Thyroid gland (tissue), 4 donors: Measurements from ENCODE around the gene KLHL42. TPM values are rescaled to one million over a fixed set of nuclear protein-coding genes. Genes with fewer than 3 reads are reported as not detected.

Experiments
- DNase-seq, 2 donors: peaks; one replicate each; pipeline ENCODE4 v3.0.0-alpha.2; 2019
- H3K27ac ChIP-seq, 3 donors: fragments of 200-600 bp; sonication (generic); 1 replicate in 2 of 3; 2 replicates in 1 of 3; pipeline ENCODE4 v1.5.1; 2016 to 2019; ENCODE audit warnings: mild to moderate bottlenecking in 1 of 3, moderate library complexity in 1 of 3
- H3K27me3 ChIP-seq: fragments of 200-600 bp; sonication (generic); one replicate; pipeline ENCODE4 v1.5.1; 2019
- H3K36me3 ChIP-seq, 2 donors: fragments of 200-600 bp; sonication (generic); one replicate each; pipeline ENCODE4 v1.5.1; 2016 to 2019
- H3K4me1 ChIP-seq, 2 donors: fragments of 200-600 bp; sonication (generic); one replicate each; pipeline ENCODE4 v1.5.1; 2017 to 2019
- H3K4me3 ChIP-seq, 3 donors: fragments of 200-600 bp; sonication (generic); replicated peaks in 1 of 3; 1 replicate in 2 of 3; 2 replicates in 1 of 3; pipeline ENCODE4 v1.5.1; 2016; ENCODE audit warnings: mild to moderate bottlenecking in 1 of 3
- H3K9me3 ChIP-seq: fragments of 200-600 bp; sonication (generic); one replicate; pipeline ENCODE4 v1.5.1; 2017
- CTCF ChIP-seq, 6 experiments: fragments of 200-600 bp in 3 of 6; fragments of 450-650 bp in 3 of 6; sonication (generic) in 3 of 6; IDR thresholded peaks; one replicate each; pipeline ENCODE4 v1.5.1; 2016 to 2019; ENCODE audit warnings: antibody characterized with exemption in 6 of 6, mild to moderate bottlenecking in 2 of 6, inconsistent platforms in 1 of 6, moderate library complexity in 1 of 6
- POLR2A ChIP-seq, 2 donors: fragments of 450-650 bp; IDR thresholded peaks; one replicate each; pipeline ENCODE4 v1.6.1; 2017; ENCODE audit warnings: antibody characterized with exemption in 2 of 2, mild to moderate bottlenecking in 2 of 2, moderate library complexity in 1 of 2
- WGBS, 2 donors: methylation state at CpG; one replicate each; pipeline ENCODE4 v1.1.5; 2017; 5-methylcytosine and 5-hydroxymethylcytosine counted together
- intact Hi-C: fragments of 100-400 bp; cut with DNase I; formaldehyde crosslinking; loops from one replicate; pipeline ENCODE4 v1.15.1; 2023
- total RNA-seq, 4 donors: library from RNA; depleted of rRNA; stranded (reverse); fragments of >200 nt; gene quantifications; one replicate each; pipeline ENCODE4 v1.2.3, GENCODE V29; 2016

Gene KLHL42
- total RNA-seq, 4 donors from 2014 or later: 18.8 to 43.9 (median 22.7) TPM

- H3K36me3 ChIP-seq: no peaks in the 10 kb centered on the region
- no peak for DNase-seq
- TF ChIP-seq CTCF (IDR thresholded peaks at IDR 0.05): no peak
- TF ChIP-seq POLR2A (IDR thresholded peaks at IDR 0.05): no peak
- H3K4me3 ChIP-seq: no peak overlapping the region
- no peaks in the 10 kb centered on the region for H3K4me1 ChIP-seq
- 47 to 55% methylated on average over 3 of the region's 3 CpGs for WGBS, 2 donors
- no peaks in the 10 kb centered on the region for H3K9me3 ChIP-seq
- no peaks in the 10 kb centered on the region for H3K27me3 ChIP-seq
- intact Hi-C loops: loop anchor here (10.0 kb wide), 1 partner anchor 80 kb away; no protein-coding TSS in a partner anchor
- no peak overlapping the region for H3K27ac ChIP-seq
These were observed 35.0 kb downstream of the KLHL42 start for GRCh38 chr12:27814851-27815591.

- intact Hi-C loops: loop anchor here (10.0 kb wide), 1 partner anchor 83 kb away; no protein-coding TSS in a partner anchor
- H3K4me3 ChIP-seq: no peak overlapping the region
- no peak for DNase-seq
- TF ChIP-seq CTCF (IDR thresholded peaks at IDR 0.05) (no peak), POLR2A (IDR thresholded peaks at IDR 0.05) (no peak)
- H3K4me1 ChIP-seq: no peaks in the 10 kb centered on the region
- no peak overlapping the region for H3K27ac ChIP-seq
- 88% methylated on average over 4 of the region's 4 CpGs for WGBS, 2 donors
- no peaks in the 10 kb centered on the region for H3K27me3 ChIP-seq
- H3K36me3 ChIP-seq: no peaks in the 10 kb centered on the region
- no peaks in the 10 kb centered on the region for H3K9me3 ChIP-seq
These were observed 37.7 kb downstream of the KLHL42 start for GRCh38 chr12:27817766-27818165.

- DNase-seq: no peak
- Histone ChIP-seq H3K27me3 (no peaks in the 10 kb centered on the region), H3K4me1 (no peaks in the 10 kb centered on the region), H3K4me3 (no peak overlapping the region), H3K27ac (no peak overlapping the region), H3K36me3 (no peaks in the 10 kb centered on the region), H3K9me3 (no peaks in the 10 kb centered on the region)
- intact Hi-C loops: loop anchor here (10.0 kb wide), 1 partner anchor 84 kb away; no protein-coding TSS in a partner anchor
- TF ChIP-seq CTCF (IDR thresholded peaks at IDR 0.05) (no peak), POLR2A (IDR thresholded peaks at IDR 0.05) (no peak)
- WGBS, 2 donors: 80 to 82% methylated on average over 7 of the region's 7 CpGs
These were observed 38.4 kb downstream of the KLHL42 start for GRCh38 chr12:27818401-27818918.

GRCh38 chr12:27820564-27820963 is 40.5 kb downstream of the KLHL42 start:
- Histone ChIP-seq H3K36me3 (no peaks in the 10 kb centered on the region), H3K4me1 (no peaks in the 10 kb centered on the region), H3K9me3 (no peaks in the 10 kb centered on the region), H3K27ac (no peak overlapping the region), H3K27me3 (no peaks in the 10 kb centered on the region), H3K4me3 (no peak overlapping the region)
- intact Hi-C loops: no loop called here
- no peak for DNase-seq
- TF ChIP-seq POLR2A (IDR thresholded peaks at IDR 0.05) (no peak), CTCF (IDR thresholded peaks at IDR 0.05) (no peak)
- WGBS, 2 donors: 63 to 76% methylated on average over 5 of the region's 5 CpGs

GRCh38 chr12:27821259-27821973 is 41.4 kb downstream of the KLHL42 start:
- intact Hi-C loops: no loop called here
- Histone ChIP-seq H3K27ac (no peak overlapping the region), H3K9me3 (no peaks in the 10 kb centered on the region), H3K4me1 (no peaks in the 10 kb centered on the region), H3K27me3 (no peaks in the 10 kb centered on the region), H3K4me3 (no peak overlapping the region), H3K36me3 (no peaks in the 10 kb centered on the region)
- 15 to 19% methylated on average over 7 of the region's 7 CpGs for WGBS, 2 donors
- peak; percentile 13 to 22 for DNase-seq
- TF ChIP-seq POLR2A (IDR thresholded peaks at IDR 0.05) (no peak), CTCF (IDR thresholded peaks at IDR 0.05) (peak; percentile 34 to 81 (median 58))
